NCI-H1694 (cell line): Measurements from ENCODE around the gene POLR3GL.
"Not testable (repeated sequence)": the region's sequence is repeated elsewhere in the genome, so short reads cannot be mapped to it uniquely, and the experiment has no call there.

ENCODE experiments used
- DNase-seq: peaks from one replicate; lab custom pipeline; 2025; lab: John Stamatoyannopoulos, UW

POLR3GL gene

GRCh38 chr1:145964328-145965118 is at the start of gene POLR3GL, which contains the start of gene ANKRD34A:
TSS of gene POLR3GL (plus strand) at chr1:145964690. CDS start at chr1:145974866, 10,176 bp downstream.
TSS of gene ANKRD34A (minus strand) at chr1:145964575. CDS start at chr1:145961759, 2,816 bp downstream.
- DNase-seq = peak; percentile 80

- no peak for DNase-seq
Observed at GRCh38 chr1:145916745-145917144, 47.7 kb upstream of the POLR3GL start.

GRCh38 chr1:145917595-145917994 is 46.9 kb upstream of the POLR3GL start:
- no peak for DNase-seq

GRCh38 chr1:145918144-145918991 is 46.1 kb upstream of the POLR3GL start, which contains the start of gene PEX11B:
TSS of gene PEX11B (minus strand) at chr1:145918717. CDS start at chr1:145918688, 29 bp downstream.
- peak; percentile 56 for DNase-seq

GRCh38 chr1:145918992-145919939 is 45.2 kb upstream of the POLR3GL start:
- no peak for DNase-seq

GRCh38 chr1:145920297-145920696 is 44.2 kb upstream of the POLR3GL start:
- not testable (repeated sequence) for DNase-seq

- DNase-seq = no peak
Observed at GRCh38 chr1:145922266-145922665, 42.2 kb upstream of the POLR3GL start.

GRCh38 chr1:145926686-145927062 is 37.8 kb upstream of the POLR3GL start:
- no peak for DNase-seq

- peak; percentile 99 for DNase-seq
Observed at GRCh38 chr1:145927063-145927886, 37.2 kb upstream of the POLR3GL start, which contains the start of gene RBM8A. TSS of gene RBM8A (minus strand) at chr1:145927484. CDS start at chr1:145927426, 58 bp downstream.

GRCh38 chr1:145927916-145928643 is 36.4 kb upstream of the POLR3GL start:
- no peak for DNase-seq

- DNase-seq = not testable (repeated sequence)
Observed at GRCh38 chr1:145932522-145933009, 31.9 kb upstream of the POLR3GL start.

- DNase-seq = no peak
Observed at GRCh38 chr1:145935708-145936107, 28.8 kb upstream of the POLR3GL start.

- no peak for DNase-seq
Observed at GRCh38 chr1:145936247-145936646, 28.2 kb upstream of the POLR3GL start.

GRCh38 chr1:145937436-145937835 is 27.1 kb upstream of the POLR3GL start:
- DNase-seq = no peak

- DNase-seq = no peak
Observed at GRCh38 chr1:145942405-145942804, 22.1 kb upstream of the POLR3GL start.

- no peak for DNase-seq
Observed at GRCh38 chr1:145942871-145943270, 21.6 kb upstream of the POLR3GL start.

GRCh38 chr1:145944532-145944931 is 20.0 kb upstream of the POLR3GL start:
- no peak for DNase-seq

- no peak for DNase-seq
Observed at GRCh38 chr1:145946477-145946986, 18.0 kb upstream of the POLR3GL start.

- no peak for DNase-seq
Observed at GRCh38 chr1:145947551-145947950, 16.9 kb upstream of the POLR3GL start.
